Vagina (tissue), 2 donors: Measurements from ENCODE around the gene ZNF780B. TPM values are rescaled to one million over a fixed set of nuclear protein-coding genes. Genes with fewer than 3 reads are reported as not detected.

ENCODE experiments used
- DNase-seq, 2 donors: peaks; one replicate each; pipeline ENCODE4 v3.0.0-alpha.2; 2017; ENCODE audit errors: extremely low spot score in 2 of 2
- H3K27ac ChIP-seq: fragments of 200-600 bp; sonication (generic); one replicate; pipeline ENCODE4 v1.5.1; 2019
- H3K27me3 ChIP-seq: fragments of 200-600 bp; sonication (generic); one replicate; pipeline ENCODE4 v1.5.1; 2019
- H3K36me3 ChIP-seq, 2 donors: fragments of 200-600 bp; sonication (generic); one replicate each; pipeline ENCODE4 v1.5.1; 2017 to 2019
- H3K4me1 ChIP-seq: fragments of 200-600 bp; sonication (generic); one replicate; pipeline ENCODE4 v1.5.1; 2019
- H3K4me3 ChIP-seq, 2 donors: fragments of 200-600 bp; sonication (generic); 1 replicate in 1 of 2; 2 replicates in 1 of 2; pipeline ENCODE4 v1.5.1; 2016 to 2019
- H3K9me3 ChIP-seq: fragments of 200-600 bp; sonication (generic); one replicate; pipeline ENCODE4 v1.5.1; 2019
- POLR2A ChIP-seq, 2 donors: fragments of 450-650 bp; IDR thresholded peaks; one replicate each; pipeline ENCODE4 v1.6.1; 2017; ENCODE audit warnings: antibody characterized with exemption in 2 of 2, mild to moderate bottlenecking in 2 of 2, moderate library complexity in 2 of 2
- POLR2AphosphoS5 ChIP-seq, 2 donors: sonication (generic); formaldehyde crosslinking; IDR thresholded peaks; one replicate each; pipeline ENCODE4 v1.9.0; 2017; ENCODE audit warnings: antibody characterized with exemption in 2 of 2, mild to moderate bottlenecking in 2 of 2, low read depth in 1 of 2; ENCODE audit not compliant: insufficient read depth in 1 of 2
- intact Hi-C: fragments of 100-400 bp; cut with DNase I; formaldehyde crosslinking; loops from one replicate; pipeline ENCODE4 v1.15.1; 2023
- total RNA-seq: library from RNA; depleted of rRNA; stranded (reverse); fragments of >200 nt; gene quantifications from one replicate; pipeline ENCODE4 v1.2.3, GENCODE V29; 2016
- TF ChIP-seq, protein P1 (sequence below), 3 experiments: fragments of 450-650 bp in 2 of 3; fragments of 200-600 bp in 1 of 3; sonication (generic) in 1 of 3; IDR thresholded peaks; one replicate each; pipeline ENCODE4 v1.5.1; 2017 to 2019; ENCODE audit warnings: antibody characterized with exemption in 3 of 3, mild to moderate bottlenecking in 2 of 3, moderate library complexity in 2 of 3

ZNF780B gene
- total RNA-seq, 1 donor from 2014 or later = 12.0 TPM

DNA sequence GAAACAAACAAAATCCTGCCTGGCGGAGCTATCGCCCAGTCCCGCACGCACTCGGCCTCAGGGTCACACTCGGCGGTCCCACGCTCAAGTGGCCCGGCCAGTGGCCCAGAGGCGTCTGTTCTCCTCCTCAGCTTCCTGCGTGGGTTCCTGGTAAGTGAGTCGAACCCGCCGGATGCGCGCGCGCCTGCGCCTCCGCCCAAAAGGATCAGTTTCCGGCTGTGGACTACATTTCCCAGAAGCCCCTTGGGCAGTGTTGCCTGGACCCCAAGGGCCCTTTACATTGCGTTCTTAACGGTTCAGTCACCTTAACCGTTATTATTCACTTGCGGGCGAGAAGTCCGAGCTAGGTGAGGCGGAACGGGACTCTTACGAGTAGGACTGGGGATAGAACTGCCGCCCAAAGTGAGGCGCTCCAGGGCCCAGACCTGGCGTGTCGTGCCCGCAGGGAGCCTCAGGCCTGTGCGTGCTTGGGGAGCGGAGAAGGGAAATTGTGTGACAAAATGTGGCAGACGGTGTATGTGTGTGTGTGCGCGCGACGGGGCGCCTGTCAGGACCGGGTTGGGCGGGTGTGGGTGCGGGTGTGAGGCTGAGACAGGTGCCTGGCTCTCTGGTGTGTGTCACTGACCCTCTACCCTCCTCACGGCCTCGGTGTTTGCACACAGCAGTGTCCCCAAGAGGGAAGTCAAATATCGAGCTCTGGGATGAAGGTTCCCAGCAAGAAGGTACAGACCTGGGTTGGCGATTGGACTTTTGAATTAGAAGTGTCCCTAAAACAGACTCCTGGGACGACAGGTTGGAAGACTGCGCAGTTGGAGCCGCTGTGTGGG is 59.0 kb downstream of the ZNF780B start, which contains the start of gene ZNF546:
ZNF546 (plus strand) TSS at position 250 of the 827 bp plus-strand sequence. CDS start 1,267 bp downstream, outside the sequence.
- intact Hi-C loops = no loop called here

DNA sequence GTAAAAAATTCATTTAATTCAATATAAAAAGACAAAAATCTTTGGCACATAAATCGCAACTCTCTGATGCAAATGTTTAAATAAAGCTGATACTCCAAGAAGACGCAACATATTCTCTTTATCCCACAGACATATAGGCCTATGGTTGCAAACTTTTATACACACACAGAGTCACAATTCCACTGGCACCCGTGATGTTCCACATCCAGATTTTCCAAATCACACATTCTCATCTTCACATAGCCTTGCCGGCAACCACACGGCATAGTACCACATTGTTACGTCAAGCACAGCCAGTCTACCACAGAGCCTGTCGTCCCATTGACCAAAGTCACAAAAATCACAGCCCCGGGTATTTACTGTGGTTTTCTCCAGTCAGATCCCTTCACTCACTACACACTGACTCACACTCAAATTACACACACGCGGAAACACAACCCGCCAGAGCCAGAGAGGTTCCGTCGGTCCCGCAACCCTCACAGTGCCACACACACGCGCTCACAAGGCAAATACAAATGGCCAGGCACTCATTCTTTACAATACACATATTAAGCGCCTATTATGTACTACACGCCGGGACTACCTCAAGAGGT is 59.7 kb downstream of the ZNF780B start:
- TF ChIP-seq POLR2AphosphoS5 (IDR thresholded peaks at IDR 0.05; ENCODE audit: insufficient read depth in 1 of 2, low read depth in 1 of 2) = no peak
- TF ChIP-seq, protein P1, sequence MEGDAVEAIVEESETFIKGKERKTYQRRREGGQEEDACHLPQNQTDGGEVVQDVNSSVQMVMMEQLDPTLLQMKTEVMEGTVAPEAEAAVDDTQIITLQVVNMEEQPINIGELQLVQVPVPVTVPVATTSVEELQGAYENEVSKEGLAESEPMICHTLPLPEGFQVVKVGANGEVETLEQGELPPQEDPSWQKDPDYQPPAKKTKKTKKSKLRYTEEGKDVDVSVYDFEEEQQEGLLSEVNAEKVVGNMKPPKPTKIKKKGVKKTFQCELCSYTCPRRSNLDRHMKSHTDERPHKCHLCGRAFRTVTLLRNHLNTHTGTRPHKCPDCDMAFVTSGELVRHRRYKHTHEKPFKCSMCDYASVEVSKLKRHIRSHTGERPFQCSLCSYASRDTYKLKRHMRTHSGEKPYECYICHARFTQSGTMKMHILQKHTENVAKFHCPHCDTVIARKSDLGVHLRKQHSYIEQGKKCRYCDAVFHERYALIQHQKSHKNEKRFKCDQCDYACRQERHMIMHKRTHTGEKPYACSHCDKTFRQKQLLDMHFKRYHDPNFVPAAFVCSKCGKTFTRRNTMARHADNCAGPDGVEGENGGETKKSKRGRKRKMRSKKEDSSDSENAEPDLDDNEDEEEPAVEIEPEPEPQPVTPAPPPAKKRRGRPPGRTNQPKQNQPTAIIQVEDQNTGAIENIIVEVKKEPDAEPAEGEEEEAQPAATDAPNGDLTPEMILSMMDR (IDR thresholded peaks at IDR 0.05) = no peak
- TF ChIP-seq POLR2A (IDR thresholded peaks at IDR 0.05) = no peak
- Histone ChIP-seq H3K27me3 (no peaks in the 10 kb centered on the region), H3K4me1 (peaks cover 20% of the 10 kb centered on the region), H3K27ac (peak overlapping the region; percentile 60), H3K9me3 (no peaks in the 10 kb centered on the region), H3K4me3 (peak overlapping the region; percentile 60 to 62), H3K36me3 (no peaks in the 10 kb centered on the region)
- intact Hi-C loops = no loop called here
- no peak for DNase-seq

More for the DNA sequence above, 59.0 kb downstream of the ZNF780B start, which contains the start of gene ZNF546:
- peak within 1 kb of the TSS; percentile 60 for H3K27ac ChIP-seq
- TF ChIP-seq, protein P1 (IDR thresholded peaks at IDR 0.05) = no peak
- TF ChIP-seq POLR2A (IDR thresholded peaks at IDR 0.05) (peak in 1 of 2 donors; percentile 72), POLR2AphosphoS5 (IDR thresholded peaks at IDR 0.05; ENCODE audit: insufficient read depth in 1 of 2, low read depth in 1 of 2) (peak; percentile 97 to 98)
- H3K27me3 ChIP-seq = no peaks in the 10 kb centered on the region
- H3K36me3 ChIP-seq = no peaks in the 10 kb centered on the region
- no peaks in the 10 kb centered on the region for H3K9me3 ChIP-seq
- H3K4me3 ChIP-seq = peak within 1 kb of the TSS; percentile 60 to 62
- H3K4me1 ChIP-seq = peaks cover 20% of the 10 kb centered on the region
- peak in 1 of 2 donors; percentile 92 for DNase-seq

- no peaks in the 10 kb centered on the region for H3K36me3 ChIP-seq
- no peak for DNase-seq
- TF ChIP-seq, protein P1 (IDR thresholded peaks at IDR 0.05) = no peak
- TF ChIP-seq POLR2A (IDR thresholded peaks at IDR 0.05) (no peak), POLR2AphosphoS5 (IDR thresholded peaks at IDR 0.05; ENCODE audit: insufficient read depth in 1 of 2, low read depth in 1 of 2) (no peak)
- H3K27ac ChIP-seq = no peak overlapping the region
- intact Hi-C loops = no loop called here
- H3K27me3 ChIP-seq = no peaks in the 10 kb centered on the region
- H3K4me3 ChIP-seq = peak overlapping the region in 1 of 2 donors; percentile 62
- H3K9me3 ChIP-seq = no peaks in the 10 kb centered on the region
- peaks cover 20% of the 10 kb centered on the region for H3K4me1 ChIP-seq
These were observed 60.2 kb downstream of the ZNF780B start for GRCh38 chr19:39995794-39996193.

DNA sequence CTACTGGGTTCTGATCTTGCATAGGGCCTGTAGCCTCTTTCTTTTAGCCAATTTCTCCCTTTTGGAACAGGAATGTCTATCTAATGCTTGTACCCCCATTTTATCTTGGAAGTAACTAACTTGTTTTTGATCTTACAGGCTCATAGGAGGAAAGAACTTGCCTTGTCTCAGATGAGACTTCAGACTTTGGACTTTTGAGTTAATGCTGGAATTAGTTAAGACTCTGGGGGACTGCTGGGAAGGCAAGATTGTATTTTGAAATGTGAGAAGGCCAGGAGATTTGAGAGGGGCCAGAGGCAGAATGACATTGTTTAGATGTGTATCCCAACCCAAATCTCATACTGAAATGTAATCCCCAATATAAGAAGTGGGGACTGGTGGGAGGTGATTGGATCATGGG is 61.7 kb downstream of the ZNF780B start:
- Histone ChIP-seq H3K36me3 (no peaks in the 10 kb centered on the region), H3K4me1 (peaks cover 20% of the 10 kb centered on the region), H3K9me3 (no peaks in the 10 kb centered on the region), H3K27me3 (no peaks in the 10 kb centered on the region), H3K4me3 (no peak overlapping the region), H3K27ac (no peak overlapping the region)
- DNase-seq = no peak
- intact Hi-C loops = no loop called here
- no peak for TF ChIP-seq POLR2AphosphoS5 (IDR thresholded peaks at IDR 0.05; ENCODE audit: insufficient read depth in 1 of 2, low read depth in 1 of 2)
- TF ChIP-seq, protein P1 (IDR thresholded peaks at IDR 0.05) = no peak
- no peak for TF ChIP-seq POLR2A (IDR thresholded peaks at IDR 0.05)
